HG03558 (cell line): ENCODE results near the gene LUC7L.

Source experiments
- ATAC-seq: cut with Tn5 transposase; IDR thresholded peaks from one replicate; pipeline ENCODE4 v1.9.1; 2021; ENCODE audit warnings: moderate number of reproducible peaks; ENCODE audit not compliant: unreplicated experiment; ENCODE audit errors: extremely low read depth

LUC7L gene

DNA sequence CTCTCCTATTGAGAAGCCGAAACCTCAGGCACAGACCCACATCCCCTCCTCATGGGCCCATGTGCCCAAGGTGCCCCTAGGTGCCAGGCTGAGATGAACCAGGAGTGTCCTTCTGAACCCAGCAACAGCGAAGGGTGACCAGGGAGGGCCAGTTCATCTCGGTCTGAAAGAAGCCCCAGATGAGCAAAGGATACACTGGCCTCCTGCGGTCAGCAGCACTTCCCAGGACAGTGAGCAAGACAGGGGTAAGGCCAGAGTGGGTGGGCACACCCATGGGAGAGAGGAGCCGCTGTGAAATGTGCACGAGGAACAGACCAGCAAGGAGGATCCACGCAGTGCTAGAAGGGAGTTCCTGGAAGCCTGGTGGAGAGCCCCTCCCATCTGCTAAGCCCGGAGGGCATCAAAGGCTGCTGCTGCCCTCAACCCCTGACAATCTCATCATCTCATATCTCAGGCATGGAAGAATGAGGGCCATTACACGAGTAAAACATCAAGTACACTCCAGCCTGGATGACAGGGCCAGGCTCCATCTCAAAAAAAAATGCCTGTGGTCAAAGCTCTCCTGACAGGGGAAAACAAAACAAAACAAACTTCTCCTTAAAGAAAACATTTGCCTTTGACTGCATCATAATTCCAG, 80.1 kb downstream of the LUC7L start:
- ATAC-seq, result no peak

DNA sequence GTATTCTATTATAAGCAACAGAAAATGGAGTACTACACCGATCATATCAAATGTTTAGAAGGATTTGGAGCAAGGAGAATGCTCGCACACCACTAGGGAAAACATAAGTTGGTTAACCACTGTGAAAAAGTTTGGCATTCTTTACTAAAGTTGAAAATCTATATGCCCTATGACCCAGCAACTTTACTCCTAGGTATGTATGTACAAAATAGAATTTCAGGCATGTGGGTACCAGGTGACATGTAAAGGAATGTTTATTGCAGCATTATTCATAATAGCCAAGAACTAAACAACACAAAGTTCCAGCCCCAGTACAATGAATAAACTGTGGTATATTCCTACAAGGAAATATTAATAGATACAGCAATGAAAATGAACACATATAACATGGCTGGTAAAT, 82.6 kb downstream of the LUC7L start:
- no peak for ATAC-seq

DNA sequence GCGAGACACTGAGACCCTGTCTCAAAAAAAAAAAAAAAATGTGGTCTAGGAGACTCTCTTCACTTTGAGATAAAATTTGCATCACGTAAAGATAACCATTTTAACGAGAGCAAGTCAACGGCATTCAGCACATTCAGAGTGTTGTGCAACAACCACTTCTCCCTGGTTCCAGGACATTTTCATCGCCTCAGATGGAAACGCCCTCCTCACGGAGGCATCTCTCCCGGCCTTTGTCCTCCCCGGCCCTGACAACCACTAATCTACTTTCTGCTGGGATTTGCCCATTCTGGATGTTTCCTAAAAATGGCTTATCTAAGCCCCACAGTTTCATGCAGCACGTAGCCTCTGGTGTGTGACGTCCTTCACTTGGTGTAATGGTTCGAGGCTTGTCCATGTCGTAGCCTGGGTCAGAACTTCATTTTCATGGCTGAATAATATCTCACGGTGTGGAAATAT, 84.4 kb downstream of the LUC7L start:
- ATAC-seq, result no peak

DNA sequence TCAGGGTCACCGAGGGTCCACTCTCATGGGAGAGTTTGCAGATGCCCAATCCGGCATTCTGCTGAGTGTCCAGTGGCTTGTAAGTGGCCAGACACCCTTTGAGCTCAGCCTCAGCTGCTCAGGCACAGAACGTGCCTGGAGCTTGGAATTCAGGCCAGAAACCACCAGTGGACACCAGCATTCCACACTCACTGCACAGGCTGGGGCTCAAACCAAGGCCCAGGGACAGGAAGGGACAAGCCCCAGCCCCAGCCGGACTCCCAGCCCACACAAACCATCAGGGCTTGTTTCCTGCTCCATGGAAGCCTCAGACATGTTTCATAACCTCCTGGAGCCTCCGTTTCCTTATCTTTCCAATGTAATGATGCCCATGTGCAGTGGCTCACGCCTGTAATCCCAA, 85.8 kb downstream of the LUC7L start:
- ATAC-seq, result no peak

DNA sequence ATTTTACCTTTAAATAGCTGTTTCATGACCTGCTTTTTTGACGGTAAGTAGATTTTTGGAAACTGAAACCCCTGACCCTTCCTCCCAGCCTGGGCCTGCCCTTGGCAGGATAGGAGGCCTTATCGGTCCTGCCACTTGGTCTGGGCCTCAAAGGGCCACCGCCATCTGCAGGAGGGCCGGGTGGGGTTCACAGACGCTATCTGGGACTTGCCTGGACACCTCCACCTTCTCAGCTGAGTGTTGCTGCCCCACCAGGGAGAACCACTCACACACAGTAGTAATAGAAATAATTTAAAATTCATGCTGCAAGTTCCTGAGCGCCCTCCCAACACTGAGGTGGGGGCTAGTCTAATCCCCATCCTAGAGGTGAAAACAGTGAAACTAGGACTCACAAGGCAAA, 86.2 kb downstream of the LUC7L start:
- ATAC-seq, result no peak

DNA sequence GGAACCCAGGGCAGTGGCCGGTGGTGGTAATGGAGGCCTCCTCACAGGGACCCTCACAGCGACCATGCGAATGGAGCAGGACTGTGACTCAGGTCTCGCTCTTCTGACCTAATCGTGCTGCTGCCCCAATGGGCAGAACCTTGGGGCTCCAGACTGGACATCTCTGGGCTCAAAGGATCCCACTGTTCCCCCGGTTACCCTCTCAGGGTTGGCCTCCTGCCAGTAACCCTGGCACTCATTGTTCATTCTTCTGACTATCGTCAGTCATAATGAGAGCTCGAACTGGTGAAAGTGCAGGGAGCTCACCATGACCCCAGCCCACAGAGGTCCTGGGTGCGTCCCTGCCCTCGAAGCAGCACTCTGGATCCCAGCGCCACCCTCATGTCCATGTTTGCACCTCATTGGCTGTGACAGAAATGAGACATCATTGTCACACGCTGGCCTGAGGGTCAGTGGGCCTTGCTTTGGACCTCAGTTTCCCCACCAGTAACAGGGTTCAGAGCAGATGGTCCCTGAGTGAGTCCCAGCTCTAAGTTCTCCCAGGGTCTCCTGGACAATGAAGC, 86.8 kb downstream of the LUC7L start:
- no peak for ATAC-seq

DNA sequence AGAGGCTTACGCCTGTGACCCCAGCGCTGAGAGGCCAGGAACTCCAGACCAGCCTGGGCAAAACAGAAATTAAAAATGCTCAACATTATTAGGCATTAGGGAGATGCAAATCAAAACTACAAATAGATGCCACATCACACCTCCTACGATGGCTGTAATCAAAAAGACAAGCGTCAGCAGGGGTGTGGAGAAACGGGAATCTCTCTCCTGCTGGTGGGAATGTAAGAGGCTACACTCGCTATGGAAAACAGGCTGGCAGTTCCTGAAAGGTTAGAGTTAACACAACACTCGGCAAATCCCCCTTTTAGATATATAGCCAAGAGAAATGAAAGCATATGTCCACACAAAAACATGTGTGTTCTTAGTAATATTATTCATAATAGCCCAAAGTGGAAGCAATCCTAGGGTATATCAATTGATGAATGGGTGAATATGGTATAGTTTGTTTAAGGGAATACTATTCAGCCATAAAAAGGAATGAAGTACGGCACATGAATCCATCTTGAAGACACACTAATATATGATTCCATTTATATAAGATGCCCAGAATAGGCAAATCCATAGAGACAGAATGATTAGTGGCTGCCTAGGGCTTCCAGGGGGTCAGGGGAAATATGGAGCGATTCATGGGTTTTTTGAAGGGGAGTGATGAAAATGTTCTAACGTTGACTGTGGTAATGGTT, 88.9 kb downstream of the LUC7L start:
- no peak for ATAC-seq
